Activated T-helper 1 cell treated with anti-CD3 and anti-CD28 coated beads, Interleukin-12 subunit alpha, Interleukin-12 subunit beta, Interleukin-2, Interleukin-4 antibody, amounts not matched to agents 30 ng/mL and 10 ng/mL and 1 ng/mL, durations not matched to agents 14 hours and 24 hours and 36 hours (primary cell): Measurements from ENCODE around the gene IGFL4. TPM values are rescaled to one million over a fixed set of nuclear protein-coding genes. Genes with fewer than 3 reads are reported as not detected.

ENCODE experiments used
- DNase-seq: peaks from one replicate; pipeline ENCODE4 v3.0.0; 2021; ENCODE audit warnings: low spot score
- H3K27ac Mint-ChIP-seq: one replicate; pipeline ENCODE4 v1.8.0; 2021; ENCODE audit warnings: mild to moderate bottlenecking, mixed read lengths
- H3K27me3 Mint-ChIP-seq: one replicate; pipeline ENCODE4 v1.8.0; 2022; ENCODE audit warnings: mild to moderate bottlenecking, moderate library complexity, mixed read lengths; ENCODE audit not compliant: insufficient read depth
- H3K36me3 Mint-ChIP-seq: one replicate; pipeline ENCODE4 v1.8.0; 2021; ENCODE audit warnings: low read depth, mixed read lengths
- H3K4me1 Mint-ChIP-seq: one replicate; pipeline ENCODE4 v1.8.0; 2021; ENCODE audit warnings: low read depth, mixed read lengths
- H3K4me3 Mint-ChIP-seq: one replicate; pipeline ENCODE4 v1.8.0; 2021; ENCODE audit warnings: mild to moderate bottlenecking, moderate library complexity, mixed read lengths
- H3K9me3 Mint-ChIP-seq: one replicate; pipeline ENCODE4 v1.8.0; 2021; ENCODE audit warnings: mixed read lengths
- intact Hi-C: fragments of 100-400 bp; cut with micrococcal nuclease; formaldehyde crosslinking; loops from one replicate; pipeline ENCODE4 v1.15.1; 2024
- total RNA-seq: library from RNA; stranded (reverse); gene quantifications from 2 replicates; pipeline ENCODE4 v1.2.3, GENCODE V29; 2022

Gene IGFL4
- total RNA-seq, 1 donor from 2014 or later: not detected

DNA sequence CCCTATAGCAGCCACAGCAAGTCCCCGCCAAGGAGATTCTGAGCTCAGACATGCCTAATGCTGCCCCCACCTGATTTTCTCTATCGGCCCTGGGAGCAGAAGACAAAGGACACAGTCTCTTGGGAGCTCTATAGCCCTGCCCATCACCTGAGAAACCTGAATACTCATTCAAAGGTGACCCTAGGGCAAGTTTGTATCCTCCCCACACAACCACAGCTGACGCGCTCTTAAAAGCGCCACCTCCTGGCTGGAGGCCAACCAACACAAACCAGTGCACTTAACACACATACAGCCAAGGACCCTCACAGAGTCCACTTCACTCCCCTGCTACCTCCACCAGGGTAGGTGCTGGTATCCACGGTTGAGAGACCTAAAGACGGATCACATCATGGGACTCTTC, 8.8 kb upstream of the IGFL4 start:
- Mint-ChIP-seq H3K27ac (no peak overlapping the region), H3K4me3 (no peak overlapping the region), H3K36me3 (no peaks in the 10 kb centered on the region), H3K9me3 (no peaks in the 10 kb centered on the region), H3K27me3 (peaks cover 42% of the 10 kb centered on the region), H3K4me1 (no peaks in the 10 kb centered on the region)
- no peak for DNase-seq
- intact Hi-C loops: no loop called here

DNA sequence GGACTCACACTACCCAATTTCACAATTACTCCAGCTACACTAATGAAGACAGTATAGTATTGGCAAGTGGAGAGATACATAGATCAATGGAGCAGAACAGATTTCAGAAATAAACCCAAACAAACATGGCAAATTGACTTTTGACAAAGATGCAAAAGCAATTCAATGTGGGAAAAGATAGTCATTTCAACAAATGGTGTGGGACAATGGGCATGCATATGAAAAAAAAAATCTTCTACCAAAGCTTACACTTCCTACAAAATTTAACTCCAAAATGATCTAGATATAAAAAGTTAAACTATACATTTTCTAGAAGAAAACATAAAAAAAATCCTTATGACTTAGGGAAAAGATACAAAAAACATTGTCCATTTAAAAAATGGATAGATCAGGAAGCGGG, 2.7 kb upstream of the IGFL4 start:
- peaks cover 5% of the 10 kb centered on the region for H3K9me3 Mint-ChIP-seq
- intact Hi-C loops: no loop called here
- no peak for DNase-seq
- no peak overlapping the region for H3K4me3 Mint-ChIP-seq
- no peak overlapping the region for H3K27ac Mint-ChIP-seq
- H3K36me3 Mint-ChIP-seq: no peaks in the 10 kb centered on the region
- H3K27me3 Mint-ChIP-seq: peaks cover 35% of the 10 kb centered on the region
- no peaks in the 10 kb centered on the region for H3K4me1 Mint-ChIP-seq

DNA sequence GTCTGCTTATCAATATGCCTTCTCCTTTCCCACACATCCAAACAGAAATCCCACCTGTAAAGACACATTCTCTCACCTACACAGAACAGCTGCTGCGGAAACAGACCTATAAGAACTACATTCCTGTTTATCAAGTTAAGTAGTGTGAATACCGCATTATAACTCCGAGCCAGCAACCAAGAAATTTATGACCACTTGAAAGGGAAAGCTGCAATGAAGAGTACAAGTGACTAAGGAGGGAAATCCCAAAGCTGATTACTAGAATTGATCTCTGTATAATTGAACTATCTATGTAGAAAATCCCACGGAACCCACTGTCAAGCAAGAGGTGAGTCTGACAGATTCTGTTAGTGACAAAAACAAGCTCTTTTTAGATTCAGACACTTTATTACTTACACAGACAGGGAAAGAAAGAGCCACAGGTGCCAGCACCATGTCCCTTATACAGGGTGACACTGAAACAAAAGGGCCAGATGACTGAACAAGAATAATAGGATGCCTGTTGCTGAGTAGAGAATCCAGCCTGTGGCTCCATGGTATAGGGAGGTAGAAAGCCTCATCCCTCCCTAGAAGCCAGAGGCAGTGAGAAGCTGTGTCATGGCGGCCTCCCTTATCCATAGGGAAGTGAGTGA, 1.6 kb upstream of the IGFL4 start:
- Mint-ChIP-seq H3K4me3 (no peak overlapping the region), H3K27ac (no peak overlapping the region), H3K9me3 (peaks cover 5% of the 10 kb centered on the region), H3K4me1 (no peaks in the 10 kb centered on the region), H3K36me3 (no peaks in the 10 kb centered on the region), H3K27me3 (peaks cover 28% of the 10 kb centered on the region)
- DNase-seq: no peak
- intact Hi-C loops: no loop called here

DNA sequence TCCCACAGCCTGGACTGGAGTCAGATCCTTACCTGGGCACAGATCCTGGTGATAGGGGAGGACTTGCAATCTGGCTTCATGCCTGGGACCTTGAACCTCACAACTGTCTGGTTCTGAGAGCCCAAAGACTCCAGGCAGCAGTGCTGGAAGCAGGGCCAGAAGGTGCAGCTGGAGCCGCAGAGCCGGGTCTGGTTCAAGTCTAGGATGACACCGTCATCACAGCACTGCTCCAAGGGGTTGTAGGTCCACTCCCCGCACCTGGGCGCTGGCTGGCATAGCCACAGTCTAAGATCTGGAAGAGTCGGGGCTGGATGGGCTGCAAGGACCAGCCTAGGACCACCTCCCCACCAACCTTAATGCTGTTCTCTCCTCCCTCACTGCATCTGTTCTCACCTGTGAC, 677 bp downstream of the IGFL4 start:
- Mint-ChIP-seq H3K4me3 (no peak overlapping the region), H3K9me3 (peaks cover 5% of the 10 kb centered on the region), H3K36me3 (no peaks in the 10 kb centered on the region), H3K4me1 (no peaks in the 10 kb centered on the region), H3K27me3 (peaks cover 16% of the 10 kb centered on the region), H3K27ac (no peak overlapping the region)
- DNase-seq: no peak
- intact Hi-C loops: no loop called here

DNA sequence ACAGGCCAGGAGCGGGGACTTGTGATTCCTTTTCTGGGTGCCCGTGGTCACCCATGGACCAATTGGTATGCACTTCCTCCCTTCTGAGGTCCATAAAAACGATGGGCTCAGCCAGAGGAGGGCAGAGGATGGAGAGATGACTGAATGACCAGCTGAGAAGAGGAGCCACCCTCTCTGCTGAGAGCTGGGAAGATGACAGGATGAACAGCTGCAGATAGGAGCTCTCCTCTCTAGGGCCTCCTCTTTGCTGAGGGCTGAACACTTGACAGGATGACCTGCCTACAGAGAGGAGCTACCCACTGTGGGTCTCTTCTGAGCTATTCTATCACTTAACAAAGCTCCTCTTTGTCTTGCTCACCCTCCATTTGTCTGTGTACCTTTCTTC, 4.1 kb downstream of the IGFL4 start:
- peaks cover 12% of the 10 kb centered on the region for H3K27me3 Mint-ChIP-seq
- no peaks in the 10 kb centered on the region for H3K4me1 Mint-ChIP-seq
- no peaks in the 10 kb centered on the region for H3K36me3 Mint-ChIP-seq
- H3K4me3 Mint-ChIP-seq: no peak overlapping the region
- no peaks in the 10 kb centered on the region for H3K9me3 Mint-ChIP-seq
- H3K27ac Mint-ChIP-seq: no peak overlapping the region
- DNase-seq: no peak
- intact Hi-C loops: no loop called here

DNA sequence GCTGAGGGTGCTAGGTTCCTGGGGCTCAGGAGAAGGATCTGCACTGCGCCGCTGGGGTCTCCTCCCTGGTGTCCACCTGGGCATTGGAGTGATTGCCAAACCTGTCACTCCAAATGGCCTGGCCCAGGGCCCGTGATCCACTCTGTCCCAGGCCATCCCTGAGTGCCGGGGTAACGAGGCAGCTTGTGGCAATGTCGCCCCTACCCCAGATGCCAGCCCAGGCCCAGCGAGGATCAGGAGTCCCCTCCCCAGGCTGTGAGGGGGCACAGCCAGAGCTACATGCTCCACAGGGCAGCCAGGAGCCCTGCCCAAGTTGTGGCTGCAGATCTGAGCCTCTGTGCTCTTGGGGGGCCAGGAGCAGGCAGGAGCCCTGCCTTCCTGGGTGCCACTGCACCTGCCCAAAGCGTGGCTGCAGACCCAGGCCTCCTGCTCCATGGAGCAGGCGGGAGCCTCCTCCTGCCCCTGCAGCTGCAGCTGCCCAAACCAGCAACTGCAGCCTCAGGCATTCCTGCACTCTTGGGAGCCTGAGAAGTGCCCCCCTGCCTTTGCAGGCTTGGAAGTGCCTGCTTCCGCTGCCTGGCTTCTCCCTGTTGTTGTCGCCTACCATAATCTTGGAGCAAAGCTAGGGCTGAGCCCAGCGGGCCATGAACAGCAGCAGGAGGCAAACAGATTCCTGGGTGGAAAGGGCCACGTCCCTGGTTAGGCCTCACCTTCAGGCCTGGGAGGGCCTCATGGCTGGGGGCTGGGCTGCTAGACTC, 4.6 kb downstream of the IGFL4 start:
- intact Hi-C loops: no loop called here
- H3K27ac Mint-ChIP-seq: no peak overlapping the region

DNA sequence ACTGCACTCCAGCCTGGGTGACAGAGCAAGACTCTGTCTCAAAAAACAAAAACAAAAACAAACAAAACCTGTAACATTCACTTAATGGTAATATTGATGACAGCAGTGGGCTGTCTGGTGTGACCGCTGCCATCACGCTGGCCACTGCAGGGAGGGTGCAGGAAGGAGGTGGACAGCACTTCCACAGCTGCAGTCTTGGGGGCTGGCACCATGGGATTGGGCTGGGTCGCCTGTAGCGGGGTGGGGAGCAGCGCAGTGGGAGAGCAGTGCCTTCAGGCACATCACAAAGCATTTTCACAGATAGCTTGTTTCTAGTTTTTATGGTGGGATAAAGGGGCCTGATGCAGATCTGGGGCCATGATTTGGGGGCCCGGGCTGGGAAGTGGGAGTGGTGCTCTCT, 5.3 kb downstream of the IGFL4 start:
- no peak overlapping the region for H3K27ac Mint-ChIP-seq
- H3K4me1 Mint-ChIP-seq: no peaks in the 10 kb centered on the region
- intact Hi-C loops: no loop called here
- no peak overlapping the region for H3K4me3 Mint-ChIP-seq
- no peak for DNase-seq
- peaks cover 17% of the 10 kb centered on the region for H3K27me3 Mint-ChIP-seq
- H3K36me3 Mint-ChIP-seq: no peaks in the 10 kb centered on the region
- H3K9me3 Mint-ChIP-seq: no peaks in the 10 kb centered on the region

More for the DNA sequence above, 4.6 kb downstream of the IGFL4 start:
- no peaks in the 10 kb centered on the region for H3K36me3 Mint-ChIP-seq
- no peak overlapping the region for H3K4me3 Mint-ChIP-seq
- no peaks in the 10 kb centered on the region for H3K9me3 Mint-ChIP-seq
- H3K27me3 Mint-ChIP-seq: peaks cover 18% of the 10 kb centered on the region
- no peaks in the 10 kb centered on the region for H3K4me1 Mint-ChIP-seq
- no peak for DNase-seq

DNA sequence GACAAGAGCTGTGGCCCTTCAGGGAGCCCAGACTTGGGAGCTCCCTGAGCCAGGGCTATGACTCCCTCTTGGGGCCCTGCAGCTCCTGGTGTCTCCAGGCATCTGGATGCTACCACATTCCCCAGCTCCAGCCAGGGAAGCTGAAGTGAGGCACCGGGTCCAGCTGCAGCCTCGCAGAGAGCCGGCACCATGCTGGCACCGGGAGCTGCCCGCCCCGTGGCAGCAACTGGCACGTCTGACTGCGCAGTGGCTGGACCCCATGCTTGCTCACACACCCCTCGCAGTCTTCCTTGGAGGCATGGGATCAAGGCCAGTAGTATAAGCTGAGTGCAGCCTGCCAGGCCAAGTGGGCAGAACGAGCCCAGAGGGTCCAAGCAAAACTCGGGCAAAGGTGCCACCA, 7.4 kb downstream of the IGFL4 start:
- Mint-ChIP-seq H3K27me3 (peaks cover 21% of the 10 kb centered on the region), H3K4me3 (no peak overlapping the region), H3K9me3 (no peaks in the 10 kb centered on the region), H3K36me3 (no peaks in the 10 kb centered on the region), H3K27ac (no peak overlapping the region), H3K4me1 (peaks cover 6% of the 10 kb centered on the region)
- no peak for DNase-seq
- intact Hi-C loops: no loop called here

DNA sequence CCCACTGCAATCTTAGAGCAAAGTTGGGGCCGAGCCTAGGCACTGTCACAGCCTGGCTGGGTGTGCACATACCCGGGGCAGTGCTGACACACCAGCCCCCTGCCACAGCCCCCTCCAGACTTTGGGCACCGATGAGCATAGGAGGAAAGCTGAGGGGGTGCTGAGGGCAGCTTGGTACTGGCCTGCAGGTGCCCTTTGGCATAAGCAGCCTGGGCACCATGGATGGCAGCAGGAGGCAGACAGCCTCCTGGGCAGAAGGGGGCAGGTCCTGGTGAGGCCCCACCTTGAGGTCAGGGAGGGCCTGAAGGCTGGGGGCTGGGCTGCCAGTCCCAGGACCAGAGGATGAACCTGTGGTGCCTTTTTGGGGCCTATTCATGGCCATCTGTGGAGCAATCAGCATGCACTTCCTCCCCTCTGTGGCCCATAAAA, 8.2 kb downstream of the IGFL4 start:
- Mint-ChIP-seq H3K4me1 (peaks cover 6% of the 10 kb centered on the region), H3K36me3 (no peaks in the 10 kb centered on the region), H3K4me3 (no peak overlapping the region), H3K9me3 (no peaks in the 10 kb centered on the region), H3K27me3 (peaks cover 21% of the 10 kb centered on the region), H3K27ac (no peak overlapping the region)
- no peak for DNase-seq
- intact Hi-C loops: no loop called here

DNA sequence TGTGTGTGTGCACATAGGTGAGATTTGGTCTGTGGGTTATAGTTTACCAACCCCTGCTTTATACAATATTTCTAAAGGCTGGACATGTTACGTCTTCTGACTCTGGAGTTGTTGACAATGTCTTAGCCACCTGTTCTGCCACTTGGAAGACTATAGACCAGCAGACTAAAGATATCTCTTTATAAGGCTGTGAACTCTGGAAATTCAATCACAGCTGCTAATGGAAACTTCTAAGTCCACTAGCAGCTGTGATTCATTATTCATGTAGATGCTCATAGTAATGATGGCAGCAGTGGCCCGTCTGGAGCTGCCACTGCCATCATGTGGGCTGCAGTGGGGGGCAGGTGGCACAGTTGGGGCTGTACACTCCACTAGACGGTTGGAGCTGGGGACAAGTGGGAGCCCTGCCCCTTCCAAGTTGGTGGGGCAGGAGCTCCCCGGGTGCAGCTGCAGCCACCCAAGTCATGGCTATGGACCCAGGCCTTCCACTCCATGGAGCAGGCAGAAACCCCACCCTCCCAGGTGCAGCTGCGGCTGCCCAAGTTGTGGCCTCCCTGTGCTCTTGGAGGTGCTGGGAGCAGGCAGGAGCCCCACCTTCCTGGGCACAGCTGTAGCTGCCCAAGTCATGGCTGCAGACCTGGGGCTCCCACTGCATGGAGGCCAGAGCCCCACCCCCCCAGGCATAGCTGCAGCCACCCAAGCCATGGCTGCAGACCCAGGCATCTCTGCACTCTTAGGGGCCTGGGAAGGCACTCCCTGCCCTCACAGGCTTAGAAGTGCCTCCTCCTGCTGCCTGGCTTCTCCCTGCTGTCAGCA, 8.8 kb downstream of the IGFL4 start:
- H3K36me3 Mint-ChIP-seq: no peaks in the 10 kb centered on the region
- H3K4me3 Mint-ChIP-seq: no peak overlapping the region
- DNase-seq: no peak
- peaks cover 21% of the 10 kb centered on the region for H3K27me3 Mint-ChIP-seq
- intact Hi-C loops: no loop called here
- H3K4me1 Mint-ChIP-seq: peaks cover 6% of the 10 kb centered on the region
- no peaks in the 10 kb centered on the region for H3K9me3 Mint-ChIP-seq
- no peak overlapping the region for H3K27ac Mint-ChIP-seq

DNA sequence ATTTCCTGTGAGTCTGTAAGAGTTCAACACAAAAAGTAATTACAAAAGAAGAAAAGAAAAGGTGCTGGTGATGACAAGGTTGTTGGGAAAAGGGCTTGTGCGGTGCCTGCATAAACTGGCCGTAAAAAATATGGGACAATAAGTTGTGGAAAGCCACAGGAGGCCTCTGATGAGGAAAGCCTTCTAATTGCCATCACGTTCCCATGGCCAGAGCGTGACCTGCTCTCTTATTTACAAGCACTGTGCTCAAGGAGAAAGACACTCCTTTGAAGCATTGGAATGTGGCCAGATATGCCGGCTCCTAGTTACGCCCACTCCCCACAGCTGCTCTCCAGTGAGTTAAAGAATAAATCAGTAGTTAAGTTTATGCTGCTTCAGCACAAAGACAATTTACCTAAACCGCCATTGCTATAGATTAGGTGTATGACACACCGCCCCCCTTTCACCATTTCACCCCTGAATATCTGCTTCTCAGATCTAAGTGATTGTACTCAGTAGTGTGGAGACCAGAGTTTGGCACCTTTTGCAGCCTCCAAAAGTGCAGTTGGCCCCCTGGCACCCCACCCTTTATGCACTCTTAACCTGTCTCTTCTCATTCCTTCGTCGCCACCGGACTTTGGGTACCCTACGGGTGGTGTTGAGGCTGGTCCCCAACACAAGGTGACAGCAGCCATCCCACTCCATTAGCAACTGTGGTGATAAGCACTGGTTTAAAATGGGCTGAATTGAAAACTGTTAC, 9.8 kb downstream of the IGFL4 start:
- H3K27me3 Mint-ChIP-seq: peaks cover 24% of the 10 kb centered on the region
- H3K9me3 Mint-ChIP-seq: no peaks in the 10 kb centered on the region
- DNase-seq: no peak
- peaks cover 14% of the 10 kb centered on the region for H3K4me1 Mint-ChIP-seq
- H3K27ac Mint-ChIP-seq: no peak overlapping the region
- H3K4me3 Mint-ChIP-seq: no peak overlapping the region
- intact Hi-C loops: no loop called here
- H3K36me3 Mint-ChIP-seq: no peaks in the 10 kb centered on the region

DNA sequence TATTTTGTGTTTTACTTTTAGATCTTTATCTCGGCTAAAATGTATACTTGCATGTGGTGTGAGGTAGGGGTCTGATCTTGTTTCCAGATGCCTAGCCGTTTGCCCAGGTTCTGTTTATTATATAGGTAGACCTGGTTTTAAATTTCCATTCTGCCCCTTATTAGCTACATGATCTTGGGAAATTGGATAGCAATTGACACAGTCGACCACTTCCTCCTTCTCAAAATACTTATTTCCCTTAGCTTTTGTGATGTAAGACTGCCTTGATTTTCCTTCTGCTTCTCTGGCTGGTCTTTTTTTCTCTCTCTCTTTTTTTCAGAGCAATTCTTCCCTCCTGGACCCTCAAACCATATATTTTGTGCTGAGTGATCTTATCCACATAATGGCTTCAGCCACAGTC, 15.0 kb downstream of the IGFL4 start:
- intact Hi-C loops: loop anchor here (5.0 kb wide), 1 partner anchor 51 kb away; no protein-coding TSS in a partner anchor
- no peak for DNase-seq
- Mint-ChIP-seq H3K36me3 (no peaks in the 10 kb centered on the region), H3K4me3 (no peak overlapping the region), H3K27ac (no peak overlapping the region), H3K27me3 (peaks cover 26% of the 10 kb centered on the region), H3K4me1 (peaks cover 15% of the 10 kb centered on the region), H3K9me3 (no peaks in the 10 kb centered on the region)
